NCI-H2196 treated with DMSO at 0.1 percent for 48 hours (cell line): ENCODE results near the gene IQCC.

Experiments used
- DNase-seq: peaks from one replicate; lab custom pipeline; 2025; ENCODE audit not compliant: unreplicated experiment; lab: John Stamatoyannopoulos, UW

Gene IQCC

DNA sequence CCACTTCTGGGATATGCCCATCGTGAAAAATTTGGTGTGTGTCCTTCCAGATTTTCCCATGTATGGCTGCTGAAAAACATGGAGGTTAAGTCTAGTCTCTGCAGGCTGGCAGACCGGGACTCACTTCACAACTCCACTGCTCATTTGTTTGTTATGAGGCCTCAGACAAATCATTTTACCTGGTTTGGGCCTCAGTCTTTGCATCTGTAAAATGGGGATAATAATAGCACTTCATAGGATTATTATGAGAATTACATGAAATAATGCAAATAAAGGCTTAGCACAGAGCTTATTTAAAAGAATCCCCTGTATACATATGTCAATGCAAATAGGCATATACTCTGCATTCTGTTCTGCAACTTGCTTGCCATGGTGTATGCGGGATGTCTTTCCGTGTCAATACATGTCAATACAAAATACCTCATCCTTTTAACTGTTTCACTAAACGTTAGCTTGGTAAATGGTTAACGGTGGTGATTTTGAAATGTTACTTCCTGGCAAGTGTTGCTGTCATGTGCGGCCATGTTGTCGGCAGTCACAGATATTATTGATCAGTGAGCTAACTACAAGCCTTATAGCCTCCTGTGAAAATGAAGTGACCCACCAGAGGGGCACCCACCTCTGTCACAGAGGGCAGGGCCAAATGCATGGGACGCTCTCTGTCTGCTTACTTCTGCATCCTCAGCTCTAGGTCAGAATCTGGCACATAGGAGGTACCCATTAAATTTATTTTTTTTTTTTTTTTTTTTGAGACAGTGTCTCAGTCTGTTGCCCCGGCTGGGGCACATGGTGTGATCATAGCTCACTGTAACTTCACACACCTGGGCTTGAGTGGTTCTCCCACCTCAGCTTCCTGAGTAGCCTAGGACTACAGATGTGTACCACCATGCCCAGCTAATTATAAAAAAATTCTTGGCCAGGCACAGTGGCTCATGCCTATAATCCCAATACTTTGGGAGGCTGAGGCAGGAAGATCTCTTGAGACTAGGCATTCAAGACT is 49.9 kb downstream of the IQCC start:
- no peak for DNase-seq

DNA sequence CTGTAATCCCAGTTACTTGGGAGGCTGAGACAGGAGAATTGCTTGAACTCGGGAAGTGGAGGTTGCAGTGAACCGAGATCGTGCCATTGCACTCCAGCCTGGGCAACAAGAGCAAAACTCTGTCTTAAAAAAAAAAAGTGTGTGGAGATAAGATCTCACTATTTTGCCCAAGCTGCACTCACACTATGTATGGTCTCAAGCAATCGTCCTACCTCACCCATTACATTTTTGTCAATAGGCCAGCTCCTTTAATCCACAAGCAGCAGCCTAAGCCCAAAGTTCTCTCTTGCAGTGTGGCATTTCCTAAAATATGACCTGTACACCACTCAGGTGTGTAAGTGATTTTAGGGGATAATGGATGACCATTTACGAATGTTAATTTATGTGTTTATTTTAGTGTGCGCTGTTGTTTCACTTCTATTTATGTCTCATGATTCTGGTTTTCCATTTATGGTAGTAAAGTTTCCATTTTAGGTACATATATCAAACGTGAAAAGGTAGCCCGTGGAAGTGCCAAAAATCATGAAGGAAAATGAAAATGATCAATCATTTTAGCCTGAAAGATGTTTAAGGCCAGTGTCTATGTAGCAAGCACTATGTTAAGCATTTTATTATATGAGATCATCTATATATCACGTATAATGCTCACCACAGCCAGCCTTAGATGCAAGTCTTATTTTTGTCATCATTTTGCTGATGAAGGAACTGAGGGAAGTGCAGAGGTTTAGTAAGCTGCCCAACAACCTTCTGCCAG is 51.2 kb downstream of the IQCC start:
- no peak for DNase-seq

DNA sequence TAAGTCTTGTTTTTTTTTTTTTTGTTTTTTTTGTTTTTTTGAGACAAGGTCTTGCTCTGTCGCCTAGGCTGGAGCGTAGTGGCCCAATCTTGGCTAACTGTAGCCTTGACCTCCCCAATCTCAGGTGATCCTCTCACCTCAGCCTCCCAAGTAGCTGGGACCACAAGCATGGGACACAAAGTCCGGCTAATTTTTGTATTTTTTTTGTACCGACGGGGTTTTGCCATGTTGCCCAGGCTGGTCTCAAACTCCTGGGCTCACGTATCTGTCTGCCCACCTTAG is 51.7 kb downstream of the IQCC start:
- no peak for DNase-seq
